Iris pigment epithelial cell (primary cell): Measurements from ENCODE around the gene STARD7.
A peak's percentile ranks its signal among the peaks of the same experiment; 100 is the strongest.
"Not testable (repeated sequence)": the region's sequence is repeated elsewhere in the genome, so short reads cannot be mapped to it uniquely, and the experiment has no call there.

Experiments used
- DNase-seq: peaks from one replicate; pipeline ENCODE4 v3.0.0-alpha.2; 2011; ENCODE audit warnings: low read depth

STARD7 gene

GRCh38 chr2:96148410-96149217 is 60.0 kb downstream of the STARD7 start:
- peak; percentile 93 for DNase-seq

- DNase-seq, result no peak
Measured at GRCh38 chr2:96147593-96148201, 60.9 kb downstream of the STARD7 start.

- no peak for DNase-seq
Measured at GRCh38 chr2:96146881-96147592, 61.6 kb downstream of the STARD7 start.

- DNase-seq, result no peak
Measured at GRCh38 chr2:96146153-96146880, 62.3 kb downstream of the STARD7 start.

GRCh38 chr2:96145848-96146152 is 62.8 kb downstream of the STARD7 start:
- DNase-seq, result no peak

- DNase-seq, result peak; percentile 69
Measured at GRCh38 chr2:96145036-96145847, 63.4 kb downstream of the STARD7 start, which contains the start of gene DUSP2. DUSP2 (minus strand) TSS chr2:96145440; CDS start chr2:96145354, 86 bp downstream.

GRCh38 chr2:96144481-96145035 is 64.1 kb downstream of the STARD7 start:
- DNase-seq, result no peak

GRCh38 chr2:96143848-96144480 is 64.7 kb downstream of the STARD7 start:
- DNase-seq, result no peak

- DNase-seq, result no peak
Measured at GRCh38 chr2:96143231-96143847, 65.3 kb downstream of the STARD7 start.

- DNase-seq, result no peak
Measured at GRCh38 chr2:96142217-96143113, 66.2 kb downstream of the STARD7 start.

- not testable (repeated sequence) for DNase-seq
Measured at GRCh38 chr2:96141624-96141967, 67.0 kb downstream of the STARD7 start.

GRCh38 chr2:96140941-96141623 is 67.5 kb downstream of the STARD7 start:
- DNase-seq, result no peak

GRCh38 chr2:96139181-96139758 is 69.4 kb downstream of the STARD7 start:
- DNase-seq, result no peak

- DNase-seq, result peak; percentile 34
Measured at GRCh38 chr2:96138179-96139145, 70.2 kb downstream of the STARD7 start, which contains the start of gene ASTL. ASTL (minus strand) TSS chr2:96138502; CDS start chr2:96138436, 66 bp downstream.

- no peak for DNase-seq
Measured at GRCh38 chr2:96137321-96138178, 71.1 kb downstream of the STARD7 start.

GRCh38 chr2:96136129-96136720 is 72.4 kb downstream of the STARD7 start:
- no peak for DNase-seq
